ENCODE data around the gene IQCC.

DNA sequence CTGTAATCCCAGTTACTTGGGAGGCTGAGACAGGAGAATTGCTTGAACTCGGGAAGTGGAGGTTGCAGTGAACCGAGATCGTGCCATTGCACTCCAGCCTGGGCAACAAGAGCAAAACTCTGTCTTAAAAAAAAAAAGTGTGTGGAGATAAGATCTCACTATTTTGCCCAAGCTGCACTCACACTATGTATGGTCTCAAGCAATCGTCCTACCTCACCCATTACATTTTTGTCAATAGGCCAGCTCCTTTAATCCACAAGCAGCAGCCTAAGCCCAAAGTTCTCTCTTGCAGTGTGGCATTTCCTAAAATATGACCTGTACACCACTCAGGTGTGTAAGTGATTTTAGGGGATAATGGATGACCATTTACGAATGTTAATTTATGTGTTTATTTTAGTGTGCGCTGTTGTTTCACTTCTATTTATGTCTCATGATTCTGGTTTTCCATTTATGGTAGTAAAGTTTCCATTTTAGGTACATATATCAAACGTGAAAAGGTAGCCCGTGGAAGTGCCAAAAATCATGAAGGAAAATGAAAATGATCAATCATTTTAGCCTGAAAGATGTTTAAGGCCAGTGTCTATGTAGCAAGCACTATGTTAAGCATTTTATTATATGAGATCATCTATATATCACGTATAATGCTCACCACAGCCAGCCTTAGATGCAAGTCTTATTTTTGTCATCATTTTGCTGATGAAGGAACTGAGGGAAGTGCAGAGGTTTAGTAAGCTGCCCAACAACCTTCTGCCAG, 51.2 kb downstream of the IQCC start:
- TF ChIP-seq, protein P1, sequence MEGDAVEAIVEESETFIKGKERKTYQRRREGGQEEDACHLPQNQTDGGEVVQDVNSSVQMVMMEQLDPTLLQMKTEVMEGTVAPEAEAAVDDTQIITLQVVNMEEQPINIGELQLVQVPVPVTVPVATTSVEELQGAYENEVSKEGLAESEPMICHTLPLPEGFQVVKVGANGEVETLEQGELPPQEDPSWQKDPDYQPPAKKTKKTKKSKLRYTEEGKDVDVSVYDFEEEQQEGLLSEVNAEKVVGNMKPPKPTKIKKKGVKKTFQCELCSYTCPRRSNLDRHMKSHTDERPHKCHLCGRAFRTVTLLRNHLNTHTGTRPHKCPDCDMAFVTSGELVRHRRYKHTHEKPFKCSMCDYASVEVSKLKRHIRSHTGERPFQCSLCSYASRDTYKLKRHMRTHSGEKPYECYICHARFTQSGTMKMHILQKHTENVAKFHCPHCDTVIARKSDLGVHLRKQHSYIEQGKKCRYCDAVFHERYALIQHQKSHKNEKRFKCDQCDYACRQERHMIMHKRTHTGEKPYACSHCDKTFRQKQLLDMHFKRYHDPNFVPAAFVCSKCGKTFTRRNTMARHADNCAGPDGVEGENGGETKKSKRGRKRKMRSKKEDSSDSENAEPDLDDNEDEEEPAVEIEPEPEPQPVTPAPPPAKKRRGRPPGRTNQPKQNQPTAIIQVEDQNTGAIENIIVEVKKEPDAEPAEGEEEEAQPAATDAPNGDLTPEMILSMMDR (IDR thresholded peaks at IDR 0.05; ENCODE audit: insufficient read depth, low read length), result no peak
- TF ChIP-seq, protein P2, sequence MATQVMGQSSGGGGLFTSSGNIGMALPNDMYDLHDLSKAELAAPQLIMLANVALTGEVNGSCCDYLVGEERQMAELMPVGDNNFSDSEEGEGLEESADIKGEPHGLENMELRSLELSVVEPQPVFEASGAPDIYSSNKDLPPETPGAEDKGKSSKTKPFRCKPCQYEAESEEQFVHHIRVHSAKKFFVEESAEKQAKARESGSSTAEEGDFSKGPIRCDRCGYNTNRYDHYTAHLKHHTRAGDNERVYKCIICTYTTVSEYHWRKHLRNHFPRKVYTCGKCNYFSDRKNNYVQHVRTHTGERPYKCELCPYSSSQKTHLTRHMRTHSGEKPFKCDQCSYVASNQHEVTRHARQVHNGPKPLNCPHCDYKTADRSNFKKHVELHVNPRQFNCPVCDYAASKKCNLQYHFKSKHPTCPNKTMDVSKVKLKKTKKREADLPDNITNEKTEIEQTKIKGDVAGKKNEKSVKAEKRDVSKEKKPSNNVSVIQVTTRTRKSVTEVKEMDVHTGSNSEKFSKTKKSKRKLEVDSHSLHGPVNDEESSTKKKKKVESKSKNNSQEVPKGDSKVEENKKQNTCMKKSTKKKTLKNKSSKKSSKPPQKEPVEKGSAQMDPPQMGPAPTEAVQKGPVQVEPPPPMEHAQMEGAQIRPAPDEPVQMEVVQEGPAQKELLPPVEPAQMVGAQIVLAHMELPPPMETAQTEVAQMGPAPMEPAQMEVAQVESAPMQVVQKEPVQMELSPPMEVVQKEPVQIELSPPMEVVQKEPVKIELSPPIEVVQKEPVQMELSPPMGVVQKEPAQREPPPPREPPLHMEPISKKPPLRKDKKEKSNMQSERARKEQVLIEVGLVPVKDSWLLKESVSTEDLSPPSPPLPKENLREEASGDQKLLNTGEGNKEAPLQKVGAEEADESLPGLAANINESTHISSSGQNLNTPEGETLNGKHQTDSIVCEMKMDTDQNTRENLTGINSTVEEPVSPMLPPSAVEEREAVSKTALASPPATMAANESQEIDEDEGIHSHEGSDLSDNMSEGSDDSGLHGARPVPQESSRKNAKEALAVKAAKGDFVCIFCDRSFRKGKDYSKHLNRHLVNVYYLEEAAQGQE (IDR thresholded peaks at IDR 0.05; ENCODE audit: insufficient replicate concordance, low read depth), result no peak
- no peak for TF ChIP-seq POLR2AphosphoS5 (IDR thresholded peaks at IDR 0.05; ENCODE audit: low read depth)
- no peak for TF ChIP-seq GABPA (IDR thresholded peaks at IDR 0.05; ENCODE audit: low read depth)

Measured in HL-60 (cell line).